ENCODE measurements around the gene TXLNB.

Gene TXLNB

GRCh38 chr6:139325686-139326085, 33.9 kb upstream of the TXLNB start:
- no peak for DNase-seq (ENCODE audit: low spot score)
- no peak overlapping the region for H3K27ac ChIP-seq
- ChIA-PET CTCF (no interaction called here), POLR2A (ENCODE audit: low non-redundant PET) (no interaction called here)
- TF ChIP-seq CTCF (conservative IDR thresholded peaks at IDR 0.05; ENCODE audit: low read depth): no peak

GRCh38 chr6:139325125-139325524, 33.3 kb upstream of the TXLNB start:
- POLR2A ChIA-PET (ENCODE audit: low non-redundant PET): no interaction called here
- CTCF ChIA-PET: no interaction called here
- DNase-seq (ENCODE audit: low spot score): no peak
- no peak for TF ChIP-seq CTCF (conservative IDR thresholded peaks at IDR 0.05; ENCODE audit: low read depth)
- H3K27ac ChIP-seq: no peak overlapping the region

GRCh38 chr6:139324301-139324555, 32.4 kb upstream of the TXLNB start:
- H3K27ac ChIP-seq: no peak overlapping the region
- ChIA-PET CTCF (no interaction called here), POLR2A (ENCODE audit: low non-redundant PET) (no interaction called here)
- DNase-seq (ENCODE audit: low spot score): no peak
- no peak for TF ChIP-seq CTCF (conservative IDR thresholded peaks at IDR 0.05; ENCODE audit: low read depth)

- H3K27ac ChIP-seq: no peak overlapping the region
- ChIA-PET POLR2A (ENCODE audit: low non-redundant PET) (no interaction called here), CTCF (no interaction called here)
- no peak for TF ChIP-seq CTCF (conservative IDR thresholded peaks at IDR 0.05; ENCODE audit: low read depth)
- DNase-seq (ENCODE audit: low spot score): peak; percentile 10
Measured at GRCh38 chr6:139323511-139324300, 31.9 kb upstream of the TXLNB start.

- ChIA-PET CTCF (no interaction called here), POLR2A (ENCODE audit: low non-redundant PET) (no interaction called here)
- no peak overlapping the region for H3K27ac ChIP-seq
- no peak for TF ChIP-seq CTCF (conservative IDR thresholded peaks at IDR 0.05; ENCODE audit: low read depth)
- DNase-seq (ENCODE audit: low spot score): no peak
Measured at GRCh38 chr6:139320081-139320480, 28.3 kb upstream of the TXLNB start.

GRCh38 chr6:139316622-139317317, 25.0 kb upstream of the TXLNB start:
- no peak for TF ChIP-seq CTCF (conservative IDR thresholded peaks at IDR 0.05; ENCODE audit: low read depth)
- CTCF ChIA-PET: interaction anchor here (0.5 to 0.6 kb wide), 2 partner anchors 32 to 933 kb away, joined by 3 to 4 read pairs; no protein-coding TSS in a partner anchor
- no peak overlapping the region for H3K27ac ChIP-seq
- DNase-seq (ENCODE audit: low spot score): no peak
- POLR2A ChIA-PET (ENCODE audit: low non-redundant PET): no interaction called here

Data from RWPE1 (cell line).